Fibroblast of the aortic adventitia (primary cell): ENCODE measurements around the gene GAS7. TPM values are rescaled to one million over a fixed set of nuclear protein-coding genes. Genes with fewer than 3 reads are reported as not detected.

ENCODE experiments used
- DNase-seq: peaks from one replicate; pipeline ENCODE4 v3.0.0-alpha.2; 2010; ENCODE audit warnings: low read depth
- H3K4me3 ChIP-seq: 2 replicates; pipeline ENCODE4 v1.5.1; 2011; ENCODE audit warnings: low read depth, mild to moderate bottlenecking, control low read depth, low read length, moderate library complexity
- CTCF ChIP-seq: IDR thresholded peaks from 2 replicates; pipeline ENCODE4 v1.5.1; 2011; ENCODE audit warnings: mild to moderate bottlenecking, low read length, control low read depth, inconsistent platforms; ENCODE audit not compliant: insufficient read depth
- total RNA-seq: library from RNA; depleted of rRNA; stranded (reverse); fragments of >200 nt; gene quantifications from 2 replicates; pipeline ENCODE4 v1.2.3, GENCODE V29; 2012; ENCODE audit warnings: low replicate concordance

The GAS7 gene
- total RNA-seq, 1 donor, result 7.0 TPM

- TF ChIP-seq CTCF, result no peak
- DNase-seq, result no peak
- H3K4me3 ChIP-seq, result no peak overlapping the region
These were observed 289.8 kb downstream of the GAS7 start for GRCh38 chr17:9908649-9909042.

- no peak overlapping the region for H3K4me3 ChIP-seq
- no peak for DNase-seq
- TF ChIP-seq CTCF, result no peak
These were observed 290.3 kb downstream of the GAS7 start for GRCh38 chr17:9907883-9908648.

- no peak for DNase-seq
- no peak overlapping the region for H3K4me3 ChIP-seq
- no peak for TF ChIP-seq CTCF
These were observed 291.3 kb downstream of the GAS7 start for GRCh38 chr17:9907131-9907530.

GRCh38 chr17:9906616-9907015 lies 291.8 kb downstream of the GAS7 start:
- DNase-seq, result no peak
- no peak overlapping the region for H3K4me3 ChIP-seq
- TF ChIP-seq CTCF, result no peak

GRCh38 chr17:9905902-9906301 lies 292.5 kb downstream of the GAS7 start:
- TF ChIP-seq CTCF, result peak; percentile 27
- no peak overlapping the region for H3K4me3 ChIP-seq
- no peak for DNase-seq

GRCh38 chr17:9905078-9905415 lies 293.4 kb downstream of the GAS7 start, which contains the start of gene RCVRN:
Gene RCVRN (minus strand): TSS chr17:9905271. CDS start chr17:9905180, 91 bp downstream.
- no peak within 1 kb of the TSS for H3K4me3 ChIP-seq
- no peak for TF ChIP-seq CTCF
- DNase-seq, result no peak
